Measurements from ENCODE around the gene GLTPD2.

DNA sequence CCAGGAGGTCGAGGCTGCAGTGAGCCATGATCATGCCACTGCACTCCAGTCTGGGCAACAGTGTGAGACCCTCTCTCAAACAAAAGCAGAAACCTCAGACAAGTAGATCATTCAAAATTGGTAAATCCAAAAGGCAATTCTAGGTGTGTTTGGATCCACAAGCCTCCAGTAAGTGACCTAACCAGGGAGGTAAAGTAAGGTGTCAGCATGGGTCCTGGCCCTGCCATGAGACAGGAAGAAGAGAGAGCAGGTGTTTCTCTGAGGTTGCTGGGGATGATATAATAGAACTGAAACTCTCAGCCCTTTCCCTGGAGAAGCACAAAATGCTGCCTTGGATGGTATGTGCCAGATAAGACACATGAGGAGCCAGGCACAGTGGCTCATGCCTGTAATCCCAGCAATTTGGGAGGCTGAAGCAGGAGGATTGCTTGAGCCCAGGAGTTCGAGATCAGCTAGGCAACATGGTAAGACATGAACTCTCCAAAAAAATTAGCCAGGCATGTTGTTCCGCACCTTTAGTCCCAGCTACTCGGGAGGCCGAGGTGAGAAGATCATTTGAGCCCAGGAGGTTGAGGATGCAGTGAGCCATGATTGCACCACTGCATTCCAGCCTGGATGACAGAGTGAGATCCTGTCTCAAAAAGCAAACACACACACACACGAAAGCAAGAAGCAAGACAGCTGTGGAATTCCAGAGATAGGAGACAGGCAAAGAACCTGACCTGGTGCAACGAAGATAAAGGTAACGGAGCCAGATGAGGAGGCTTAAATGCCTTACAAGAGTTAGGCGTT, 10.6 kb upstream of the GLTPD2 start:
- no peak for TF ChIP-seq EZH2 (IDR thresholded peaks at IDR 0.05; ENCODE audit: insufficient read depth, poor library complexity, severe bottlenecking)
- no peak for TF ChIP-seq EZH2phosphoT487 (IDR thresholded peaks at IDR 0.05; ENCODE audit: insufficient read depth, low read depth)

All from GM23248 (cell line).